H1 (cell line): Measurements from ENCODE around the gene LTA.

Experiments used
- BCL11A ChIP-seq, 2 experiments: IDR thresholded peaks; one replicate each; pipeline ENCODE4 v1.6.1; 2011; ENCODE audit warnings: low read depth in 2 of 2, low read length in 2 of 2, mild to moderate bottlenecking in 2 of 2
- CTCF ChIP-seq, 3 experiments: IDR thresholded peaks; 1 replicate in 2 of 3; 2 replicates in 1 of 3; pipeline versions ENCODE4 v1.5.1 to v1.6.1; 2011; ENCODE audit warnings: low read length in 3 of 3, mild to moderate bottlenecking in 3 of 3, inconsistent platforms in 2 of 3, low read depth in 1 of 3, moderate library complexity in 1 of 3; ENCODE audit not compliant: insufficient read depth in 1 of 3; ENCODE audit errors: control extremely low read depth in 1 of 3
- POLR2A ChIP-seq, 2 experiments: IDR thresholded peaks; 1 replicate in 1 of 2; 2 replicates in 1 of 2; pipeline ENCODE4 v1.6.1; 2011; ENCODE audit warnings: low read depth in 2 of 2, low read length in 2 of 2, mild to moderate bottlenecking in 2 of 2; ENCODE audit errors: control extremely low read depth in 1 of 2
- POLR2AphosphoS5 ChIP-seq: IDR thresholded peaks from 2 replicates; pipeline ENCODE4 v1.6.1; 2011; ENCODE audit warnings: low read depth, low read length
- RAD21 ChIP-seq, 2 experiments: IDR thresholded peaks in 1 of 2; conservative IDR thresholded peaks in 1 of 2; 2 replicates each; pipeline ENCODE4 v1.6.1; 2011; ENCODE audit warnings: low read depth in 2 of 2, low read length in 2 of 2, improper control_type of control experiment in 1 of 2, inconsistent platforms in 1 of 2, mild to moderate bottlenecking in 1 of 2, moderate library complexity in 1 of 2
- TEAD4 ChIP-seq: IDR thresholded peaks from 2 replicates; pipeline ENCODE4 v1.6.1; 2012; ENCODE audit warnings: low read depth, low read length, inconsistent platforms, mixed read lengths

GRCh38 chr6:31579119-31579505 lies 7.0 kb downstream of the LTA start:
- TF ChIP-seq BCL11A (IDR thresholded peaks at IDR 0.05; ENCODE audit: low read depth in 2 of 2, low read length in 2 of 2) (no peak), RAD21 (IDR thresholded peaks at IDR 0.05 in 1 of 2, conservative IDR thresholded peaks at IDR 0.05 in 1 of 2; ENCODE audit: low read depth in 2 of 2, low read length in 2 of 2) (no peak), CTCF (IDR thresholded peaks at IDR 0.05; ENCODE audit: control extremely low read depth in 1 of 3, insufficient read depth in 1 of 3, low read depth in 1 of 3, low read length in 3 of 3) (no peak), POLR2A (IDR thresholded peaks at IDR 0.05; ENCODE audit: control extremely low read depth in 1 of 2, low read depth in 2 of 2, low read length in 2 of 2) (no peak), POLR2AphosphoS5 (no peak), TEAD4 (no peak)
